Measurements from ENCODE around the gene HK1. TPM values are rescaled to one million over a fixed set of nuclear protein-coding genes. Genes with fewer than 3 reads are reported as not detected.

Gene HK1
- total RNA-seq, 2 donors from 2014 or later: 15.8 to 17.1 TPM

DNA sequence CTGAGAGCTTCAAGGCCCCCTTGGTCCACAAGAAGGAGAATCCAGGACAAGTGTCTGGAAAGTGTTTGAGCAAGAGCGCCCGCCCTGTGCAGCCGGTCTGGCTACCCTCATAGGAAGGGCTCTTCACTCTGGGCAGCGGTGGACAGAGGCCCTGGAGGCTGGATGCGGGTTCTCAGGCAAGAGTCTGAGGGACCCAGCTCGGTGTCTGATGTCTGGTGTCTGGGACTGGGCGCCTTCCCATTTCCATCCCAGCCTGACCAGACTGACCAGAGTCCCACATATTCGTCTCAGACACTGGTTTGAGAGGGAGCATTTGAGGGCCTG lies 59.8 kb downstream of the HK1 start:
- WGBS, 2 donors: 67% methylated on average over 8 of the region's 8 CpGs; no CpG with 5 or more reads in 1 of the 2 donors
- H3K27me3 ChIP-seq: no peaks in the 10 kb centered on the region
- no peaks in the 10 kb centered on the region for H3K9me3 ChIP-seq
- DNase-seq (no peak), ATAC-seq (no peak)
- no peak overlapping the region for H3K4me3 ChIP-seq
- peak overlapping the region in 1 of 4 donors; percentile 44 for H3K27ac ChIP-seq
- no peaks in the 10 kb centered on the region for H3K36me3 ChIP-seq (replicated peaks in 1 of 2; ENCODE audit: insufficient read depth in 1 of 2, low read depth in 2 of 2)
- intact Hi-C loops (cut with DNase I): no loop called here
- peaks cover 19% of the 10 kb centered on the region for H3K4me1 ChIP-seq
- TF ChIP-seq POLR2A (IDR thresholded peaks at IDR 0.05): no peak
- TF ChIP-seq, protein P1, sequence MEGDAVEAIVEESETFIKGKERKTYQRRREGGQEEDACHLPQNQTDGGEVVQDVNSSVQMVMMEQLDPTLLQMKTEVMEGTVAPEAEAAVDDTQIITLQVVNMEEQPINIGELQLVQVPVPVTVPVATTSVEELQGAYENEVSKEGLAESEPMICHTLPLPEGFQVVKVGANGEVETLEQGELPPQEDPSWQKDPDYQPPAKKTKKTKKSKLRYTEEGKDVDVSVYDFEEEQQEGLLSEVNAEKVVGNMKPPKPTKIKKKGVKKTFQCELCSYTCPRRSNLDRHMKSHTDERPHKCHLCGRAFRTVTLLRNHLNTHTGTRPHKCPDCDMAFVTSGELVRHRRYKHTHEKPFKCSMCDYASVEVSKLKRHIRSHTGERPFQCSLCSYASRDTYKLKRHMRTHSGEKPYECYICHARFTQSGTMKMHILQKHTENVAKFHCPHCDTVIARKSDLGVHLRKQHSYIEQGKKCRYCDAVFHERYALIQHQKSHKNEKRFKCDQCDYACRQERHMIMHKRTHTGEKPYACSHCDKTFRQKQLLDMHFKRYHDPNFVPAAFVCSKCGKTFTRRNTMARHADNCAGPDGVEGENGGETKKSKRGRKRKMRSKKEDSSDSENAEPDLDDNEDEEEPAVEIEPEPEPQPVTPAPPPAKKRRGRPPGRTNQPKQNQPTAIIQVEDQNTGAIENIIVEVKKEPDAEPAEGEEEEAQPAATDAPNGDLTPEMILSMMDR (IDR thresholded peaks at IDR 0.05): no peak

DNA sequence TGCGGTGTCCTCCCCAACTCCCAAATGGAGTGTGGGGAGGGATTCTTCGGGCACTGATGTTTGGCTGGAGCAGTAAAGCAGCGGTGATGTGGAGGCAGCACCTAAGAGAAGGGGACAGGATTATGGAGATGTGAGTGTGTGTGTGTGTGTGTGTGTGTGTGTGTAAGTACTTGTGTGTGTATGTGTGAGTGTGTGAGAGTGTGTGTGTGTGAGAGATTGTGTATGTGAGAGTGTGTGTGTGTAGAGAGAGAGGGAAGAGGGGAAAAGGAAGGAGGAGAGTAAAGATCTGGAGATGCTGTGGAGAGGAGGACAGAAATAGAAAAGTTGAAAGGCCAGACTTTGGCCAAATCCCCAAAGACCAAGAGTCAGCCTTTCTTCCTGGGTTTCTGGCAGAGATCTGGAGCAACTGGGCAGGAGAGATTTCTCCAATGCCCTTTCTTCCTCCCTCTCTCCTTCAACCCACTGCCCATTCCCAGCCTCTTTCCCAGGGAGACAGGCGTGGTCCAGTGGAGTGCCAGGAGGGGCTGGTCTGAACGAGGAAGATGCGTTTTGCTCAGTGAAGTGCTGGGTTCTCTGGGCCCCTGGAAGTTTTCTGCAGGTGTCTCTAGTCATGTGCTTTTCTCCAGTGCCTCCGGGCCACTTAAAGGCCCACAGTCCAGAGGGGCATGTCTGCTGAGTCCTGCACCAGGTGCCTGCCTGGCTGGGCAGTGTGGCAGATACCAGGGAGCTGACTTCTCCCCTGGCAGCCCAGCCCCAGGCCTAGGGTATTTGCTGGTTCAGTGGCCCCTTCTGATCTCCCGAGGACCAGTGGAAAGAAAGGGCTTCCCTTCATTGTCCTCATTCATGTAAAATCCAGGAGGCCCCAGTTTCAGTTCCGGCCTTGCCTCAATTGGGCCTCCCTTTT lies 60.5 kb downstream of the HK1 start:
- H3K36me3 ChIP-seq (replicated peaks in 1 of 2; ENCODE audit: insufficient read depth in 1 of 2, low read depth in 2 of 2): no peaks in the 10 kb centered on the region
- no peak for TF ChIP-seq POLR2A (IDR thresholded peaks at IDR 0.05)
- TF ChIP-seq, protein P1 (IDR thresholded peaks at IDR 0.05): no peak
- no peaks in the 10 kb centered on the region for H3K27me3 ChIP-seq
- H3K4me1 ChIP-seq: peaks cover 12% of the 10 kb centered on the region
- ATAC-seq: no peak
- no peak overlapping the region for H3K4me3 ChIP-seq
- intact Hi-C loops (cut with DNase I): no loop called here
- DNase-seq: no peak
- H3K27ac ChIP-seq: peak overlapping the region in 1 of 4 donors; percentile 44
- H3K9me3 ChIP-seq: no peaks in the 10 kb centered on the region
- WGBS, 2 donors: 73 to 86% methylated on average over 7 to 9 of the region's 9 CpGs

DNA sequence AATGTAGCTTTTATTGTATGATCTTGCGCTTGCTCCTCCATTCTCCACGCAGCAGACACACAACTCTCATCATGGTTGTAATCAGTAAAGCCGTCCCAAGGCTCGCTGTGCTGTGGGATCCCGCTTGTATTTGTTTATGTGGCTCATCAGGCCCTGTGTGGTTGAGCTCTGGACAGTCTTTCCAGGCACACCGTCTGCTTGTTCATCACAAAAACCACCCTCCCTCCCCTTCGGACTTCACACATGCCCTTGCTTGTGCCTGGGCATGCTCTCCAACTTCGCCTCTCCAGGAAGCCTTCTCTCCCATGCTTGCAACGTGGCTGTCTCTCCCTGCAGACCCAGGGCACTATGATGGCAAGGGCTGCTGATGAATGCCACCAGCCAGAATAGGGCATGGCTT lies 62.4 kb downstream of the HK1 start:
- TF ChIP-seq, protein P1 (IDR thresholded peaks at IDR 0.05): no peak
- no peak for TF ChIP-seq POLR2A (IDR thresholded peaks at IDR 0.05)
- no peaks in the 10 kb centered on the region for H3K27me3 ChIP-seq
- ATAC-seq (no peak), DNase-seq (no peak)
- 87 to 90% methylated on average over 9 of the region's 9 CpGs for WGBS, 2 donors
- H3K9me3 ChIP-seq: no peaks in the 10 kb centered on the region
- H3K36me3 ChIP-seq (replicated peaks in 1 of 2; ENCODE audit: insufficient read depth in 1 of 2, low read depth in 2 of 2): no peaks in the 10 kb centered on the region
- no peak overlapping the region for H3K4me3 ChIP-seq
- intact Hi-C loops (cut with DNase I): no loop called here
- peaks cover 5% of the 10 kb centered on the region for H3K4me1 ChIP-seq
- no peak overlapping the region for H3K27ac ChIP-seq

DNA sequence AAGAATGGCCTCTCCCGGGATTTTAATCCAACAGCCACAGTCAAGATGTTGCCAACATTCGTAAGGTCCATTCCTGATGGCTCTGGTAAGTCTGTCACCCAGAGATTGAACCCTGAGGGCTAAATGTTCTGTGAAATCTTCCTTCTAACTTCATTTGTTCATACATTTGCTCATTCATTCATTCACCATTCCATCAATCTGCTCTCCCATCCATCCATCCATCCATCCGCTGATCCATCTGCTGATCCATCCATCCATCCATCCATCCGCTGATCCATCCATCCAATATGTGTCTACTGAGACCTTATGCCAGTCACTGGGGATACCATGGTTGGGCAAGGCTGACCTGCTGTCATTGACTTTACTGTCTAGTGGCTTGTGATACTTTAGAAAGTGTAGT lies 65.6 kb downstream of the HK1 start:
- Histone ChIP-seq H3K9me3 (no peaks in the 10 kb centered on the region), H3K4me1 (peaks cover 13% of the 10 kb centered on the region), H3K27ac (no peak overlapping the region), H3K27me3 (no peaks in the 10 kb centered on the region), H3K4me3 (no peak overlapping the region), H3K36me3 (replicated peaks in 1 of 2; ENCODE audit: insufficient read depth in 1 of 2, low read depth in 2 of 2) (no peaks in the 10 kb centered on the region)
- TF ChIP-seq, protein P1 (IDR thresholded peaks at IDR 0.05): no peak
- TF ChIP-seq POLR2A (IDR thresholded peaks at IDR 0.05): no peak
- WGBS, 2 donors: 95 to 96% methylated on average over 4 of the region's 4 CpGs
- ATAC-seq (no peak), DNase-seq (no peak)
- intact Hi-C loops (cut with DNase I): no loop called here
